Mesenchymal stem cell (in vitro differentiated cells and primary cell): Measurements from ENCODE around the gene RAPGEF5.

Source experiments
- DNase-seq: peaks from one replicate; pipeline ENCODE4 v3.0.0-alpha.2; 2013
- H2AFZ ChIP-seq: one replicate; pipeline ENCODE4 v1.6.1; 2013; ENCODE audit warnings: low read depth, mild to moderate bottlenecking, control low read depth, inconsistent platforms, low read length, moderate library complexity
- H2AK5ac ChIP-seq: 2 replicates; pipeline ENCODE4 v1.6.1; 2013; ENCODE audit warnings: low read length, moderate library complexity, mild to moderate bottlenecking, inconsistent platforms; ENCODE audit not compliant: severe bottlenecking
- H2BK120ac ChIP-seq: one replicate; pipeline ENCODE4 v1.6.1; 2013; ENCODE audit warnings: low read depth, mild to moderate bottlenecking, inconsistent platforms, low read length, moderate library complexity
- H2BK12ac ChIP-seq, 2 experiments: one replicate each; pipeline ENCODE4 v1.6.1; 2013; ENCODE audit warnings: inconsistent platforms in 2 of 2, low read length in 2 of 2, mild to moderate bottlenecking in 2 of 2, moderate library complexity in 2 of 2, control low read depth in 1 of 2
- H2BK15ac ChIP-seq: one replicate; pipeline ENCODE4 v1.6.1; 2013; ENCODE audit warnings: mild to moderate bottlenecking, low read depth, inconsistent platforms; ENCODE audit not compliant: poor library complexity, severe bottlenecking
- H2BK5ac ChIP-seq: 2 replicates; pipeline ENCODE4 v1.6.1; 2013; ENCODE audit warnings: low read depth, mild to moderate bottlenecking, low read length, control low read depth, inconsistent platforms; ENCODE audit not compliant: poor library complexity, severe bottlenecking
- H3K14ac ChIP-seq, 2 experiments: one replicate each; pipeline ENCODE4 v1.6.1; 2013; ENCODE audit warnings: inconsistent platforms in 2 of 2, low read length in 2 of 2, control low read depth in 1 of 2, mild to moderate bottlenecking in 1 of 2, moderate library complexity in 1 of 2
- H3K18ac ChIP-seq, 2 experiments: one replicate each; pipeline ENCODE4 v1.6.1; 2013; ENCODE audit warnings: inconsistent platforms in 2 of 2, low read length in 2 of 2, control low read depth in 1 of 2, low read depth in 1 of 2, mild to moderate bottlenecking in 1 of 2
- H3K23ac ChIP-seq, 2 experiments: one replicate each; pipeline ENCODE4 v1.6.1; 2013; ENCODE audit warnings: inconsistent platforms in 2 of 2, low read length in 2 of 2, mild to moderate bottlenecking in 2 of 2, moderate library complexity in 2 of 2, control low read depth in 1 of 2
- H3K27ac ChIP-seq: 2 replicates; pipeline ENCODE4 v1.5.1; 2013; ENCODE audit warnings: mild to moderate bottlenecking, moderate library complexity, low read length, control low read depth, inconsistent platforms; ENCODE audit not compliant: poor library complexity, severe bottlenecking
- H3K27me3 ChIP-seq, 2 experiments: 2 replicates each; pipeline versions ENCODE4 v1.6.1 to v1.7.0; 2013; ENCODE audit warnings: low read length in 2 of 2, mild to moderate bottlenecking in 2 of 2, moderate library complexity in 2 of 2, control low read depth in 1 of 2, inconsistent platforms in 1 of 2; ENCODE audit not compliant: control insufficient read depth in 1 of 2, insufficient read depth in 1 of 2
- H3K36me3 ChIP-seq, 2 experiments: 2 replicates each; pipeline versions ENCODE4 v1.6.1 to v1.7.0; 2013; ENCODE audit warnings: low read length in 2 of 2, control low read depth in 1 of 2, inconsistent platforms in 1 of 2, low read depth in 1 of 2, mild to moderate bottlenecking in 1 of 2; ENCODE audit not compliant: insufficient read depth in 2 of 2, control insufficient read depth in 1 of 2
- H3K4ac ChIP-seq, 2 experiments: one replicate each; pipeline ENCODE4 v1.6.1; 2013; ENCODE audit warnings: inconsistent platforms in 2 of 2, low read length in 2 of 2, mild to moderate bottlenecking in 2 of 2, moderate library complexity in 2 of 2, control low read depth in 1 of 2, low read depth in 1 of 2
- H3K4me1 ChIP-seq: 2 replicates; pipeline ENCODE4 v1.6.1; 2013; ENCODE audit warnings: low read depth, low read length, control low read depth; ENCODE audit not compliant: control insufficient read depth, insufficient read depth
- H3K4me2 ChIP-seq: 2 replicates; pipeline ENCODE4 v1.6.1; 2013; ENCODE audit warnings: low read length, mild to moderate bottlenecking, inconsistent platforms; ENCODE audit not compliant: poor library complexity, severe bottlenecking
- H3K4me3 ChIP-seq, 2 experiments: 2 replicates each; pipeline versions ENCODE4 v1.5.1 to v1.7.0; 2013; ENCODE audit warnings: low read length in 2 of 2, mild to moderate bottlenecking in 2 of 2, control low read depth in 1 of 2, low read depth in 1 of 2; ENCODE audit not compliant: insufficient read depth in 1 of 2
- H3K79me1 ChIP-seq: replicated peaks from 2 replicates; pipeline ENCODE4 v1.6.1; 2013; ENCODE audit warnings: mild to moderate bottlenecking, control low read depth, low read length, inconsistent platforms; ENCODE audit not compliant: poor library complexity, severe bottlenecking
- H3K9ac ChIP-seq: 2 replicates; pipeline ENCODE4 v1.7.0; 2013; ENCODE audit warnings: mild to moderate bottlenecking, low read length, moderate library complexity
- H3K9me3 ChIP-seq: 2 replicates; pipeline ENCODE4 v1.7.0; 2013; ENCODE audit warnings: mild to moderate bottlenecking, low read length; ENCODE audit not compliant: control insufficient read depth
- H4K8ac ChIP-seq: one replicate; pipeline ENCODE4 v1.6.1; 2013; ENCODE audit warnings: inconsistent platforms, mild to moderate bottlenecking, low read length, moderate library complexity
- H4K91ac ChIP-seq: one replicate; pipeline ENCODE4 v1.6.1; 2013; ENCODE audit warnings: mild to moderate bottlenecking, low read length, inconsistent platforms
- WGBS: methylation state at CpG from one replicate; pipeline ENCODE4 v1.1.7; 2013; ENCODE audit warnings: mixed read lengths; 5-methylcytosine and 5-hydroxymethylcytosine counted together

RAPGEF5 gene

GRCh38 chr7:22250390-22250789, 106.6 kb downstream of the RAPGEF5 start:
- H2BK15ac ChIP-seq, result no peak overlapping the region
- H3K4ac ChIP-seq, result no peak overlapping the region
- H2BK5ac ChIP-seq, result no peak overlapping the region
- H3K79me1 ChIP-seq, result no peaks in the 10 kb centered on the region
- no peaks in the 10 kb centered on the region for H3K36me3 ChIP-seq
- no peak overlapping the region for H3K4me2 ChIP-seq
- no peaks in the 10 kb centered on the region for H3K27me3 ChIP-seq
- H4K91ac ChIP-seq, result no peak overlapping the region
- H2BK12ac ChIP-seq, result no peak overlapping the region
- H3K9me3 ChIP-seq, result peaks cover 6% of the 10 kb centered on the region
- no peak overlapping the region for H2AFZ ChIP-seq
- no peaks in the 10 kb centered on the region for H3K4me1 ChIP-seq
- WGBS, result 100% methylated on average over 2 of the region's 4 CpGs
- H3K23ac ChIP-seq, result no peak overlapping the region
- H3K18ac ChIP-seq, result no peak overlapping the region
- no peak overlapping the region for H4K8ac ChIP-seq
- H2BK120ac ChIP-seq, result no peak overlapping the region
- H3K9ac ChIP-seq, result no peak overlapping the region
- no peak overlapping the region for H3K14ac ChIP-seq
- H2AK5ac ChIP-seq, result no peak overlapping the region
- H3K27ac ChIP-seq, result no peak overlapping the region
- H3K4me3 ChIP-seq, result no peak overlapping the region
- DNase-seq, result no peak

GRCh38 chr7:22248111-22248809, 108.7 kb downstream of the RAPGEF5 start:
- H2BK120ac ChIP-seq, result no peak overlapping the region
- H3K4me3 ChIP-seq, result no peak overlapping the region
- H3K4me1 ChIP-seq, result no peaks in the 10 kb centered on the region
- no peak overlapping the region for H3K23ac ChIP-seq
- H2AK5ac ChIP-seq, result no peak overlapping the region
- no peak overlapping the region for H4K91ac ChIP-seq
- H4K8ac ChIP-seq, result no peak overlapping the region
- no peaks in the 10 kb centered on the region for H3K27me3 ChIP-seq
- DNase-seq, result peak; percentile 49
- WGBS, result 73% methylated on average over 5 of the region's 7 CpGs
- no peak overlapping the region for H3K4me2 ChIP-seq
- no peak overlapping the region for H3K4ac ChIP-seq
- no peak overlapping the region for H2BK5ac ChIP-seq
- peaks cover 6% of the 10 kb centered on the region for H3K9me3 ChIP-seq
- H2BK12ac ChIP-seq, result no peak overlapping the region
- H3K9ac ChIP-seq, result no peak overlapping the region
- H3K14ac ChIP-seq, result no peak overlapping the region
- no peak overlapping the region for H2BK15ac ChIP-seq
- no peaks in the 10 kb centered on the region for H3K79me1 ChIP-seq
- H2AFZ ChIP-seq, result no peak overlapping the region
- no peak overlapping the region for H3K27ac ChIP-seq
- peak overlapping the region in 1 of 2 experiments; percentile 4 for H3K18ac ChIP-seq
- H3K36me3 ChIP-seq, result no peaks in the 10 kb centered on the region

- H2BK120ac ChIP-seq, result no peak overlapping the region
- no peak overlapping the region for H3K4me3 ChIP-seq
- no peaks in the 10 kb centered on the region for H3K79me1 ChIP-seq
- no peak overlapping the region for H2AK5ac ChIP-seq
- no peak overlapping the region for H3K14ac ChIP-seq
- H3K9ac ChIP-seq, result no peak overlapping the region
- 87% methylated on average over 2 of the region's 2 CpGs for WGBS
- peak overlapping the region in 1 of 2 experiments; percentile 30 for H3K18ac ChIP-seq
- H4K91ac ChIP-seq, result no peak overlapping the region
- H3K27ac ChIP-seq, result no peak overlapping the region
- H3K9me3 ChIP-seq, result peaks cover 6% of the 10 kb centered on the region
- no peaks in the 10 kb centered on the region for H3K4me1 ChIP-seq
- no peak overlapping the region for H4K8ac ChIP-seq
- no peak overlapping the region for H2AFZ ChIP-seq
- no peak overlapping the region for H2BK12ac ChIP-seq
- H3K27me3 ChIP-seq, result no peaks in the 10 kb centered on the region
- no peak for DNase-seq
- H3K4ac ChIP-seq, result peak overlapping the region in 1 of 2 experiments; percentile 60
- H3K36me3 ChIP-seq, result no peaks in the 10 kb centered on the region
- H3K4me2 ChIP-seq, result no peak overlapping the region
- no peak overlapping the region for H2BK15ac ChIP-seq
- H3K23ac ChIP-seq, result no peak overlapping the region
- H2BK5ac ChIP-seq, result no peak overlapping the region
These were observed 115.1 kb downstream of the RAPGEF5 start for GRCh38 chr7:22241805-22242390.

- Histone ChIP-seq H2AK5ac (no peak overlapping the region), H3K79me1 (no peaks in the 10 kb centered on the region), H2BK12ac (no peak overlapping the region)
These were observed 115.9 kb downstream of the RAPGEF5 start for GRCh38 chr7:22240904-22241571.

More at GRCh38 chr7:22240904-22241571, 115.9 kb downstream of the RAPGEF5 start:
- Histone ChIP-seq H3K27ac (no peak overlapping the region), H3K9ac (no peak overlapping the region), H3K27me3 (peaks cover 0 to 3% of the 10 kb centered on the region in 2 experiments), H2BK120ac (no peak overlapping the region), H3K4ac (no peak overlapping the region), H2BK15ac (no peak overlapping the region), H3K9me3 (peaks cover 2% of the 10 kb centered on the region), H3K18ac (no peak overlapping the region), H4K91ac (no peak overlapping the region), H4K8ac (no peak overlapping the region), H2AFZ (no peak overlapping the region), H3K14ac (no peak overlapping the region), H3K4me3 (no peak overlapping the region), H3K36me3 (no peaks in the 10 kb centered on the region), H3K4me1 (no peaks in the 10 kb centered on the region), H2BK5ac (no peak overlapping the region), H3K4me2 (no peak overlapping the region), H3K23ac (no peak overlapping the region)
- no peak for DNase-seq
